ENCODE data around the gene MARCO. TPM values are rescaled to one million over a fixed set of nuclear protein-coding genes. Genes with fewer than 3 reads are reported as not detected.

Gene MARCO
- polyA plus RNA-seq, 1 of the 3 experiments (the other 2 are of a cell fraction): not detected

DNA sequence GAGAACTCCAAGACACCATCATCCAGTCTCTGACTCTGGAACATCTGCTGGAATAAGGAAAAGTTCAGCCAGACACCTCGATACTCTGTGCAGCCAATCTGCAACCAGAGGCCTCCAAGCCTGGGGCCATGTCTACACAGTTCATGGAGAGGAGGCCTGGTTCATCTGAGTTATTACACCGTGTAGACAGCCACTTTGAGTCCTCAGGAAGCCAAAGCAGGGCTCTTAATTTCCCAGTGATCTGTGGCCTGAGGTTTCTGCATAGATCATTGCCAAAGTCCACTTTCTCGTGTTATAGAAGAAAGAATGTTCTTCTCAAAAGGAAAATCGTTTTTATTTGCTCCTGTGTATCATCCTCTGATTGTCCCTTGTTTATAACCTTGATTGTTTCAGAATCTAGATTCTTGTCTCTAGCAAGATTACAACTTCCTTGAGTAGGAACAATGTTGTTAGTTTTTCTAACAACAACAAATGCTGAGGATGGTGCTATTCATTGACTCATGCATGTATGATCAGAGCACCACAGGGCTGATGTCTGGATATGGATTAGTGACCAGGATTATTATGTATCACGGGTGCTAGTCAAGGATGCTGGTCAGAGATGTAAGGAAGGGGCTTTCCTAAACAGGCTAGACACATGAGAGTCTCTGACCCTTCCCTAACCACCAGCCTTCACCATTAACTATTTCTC, 30.7 kb upstream of the MARCO start:
- no peak for DNase-seq
- no peak overlapping the region for H3K27ac ChIP-seq (ENCODE audit: low read depth in 2 of 2, low read length in 1 of 2)
- H4K20me1 ChIP-seq (ENCODE audit: insufficient read depth): no peaks in the 10 kb centered on the region
- no peaks in the 10 kb centered on the region for H3K79me2 ChIP-seq (ENCODE audit: insufficient read depth)
- no peaks in the 10 kb centered on the region; the same call in 1 of the 2 replicates for H3K27me3 ChIP-seq (ENCODE audit: insufficient read depth)
- POLR2A ChIA-PET: no interaction called here
- TF ChIP-seq, protein P1, sequence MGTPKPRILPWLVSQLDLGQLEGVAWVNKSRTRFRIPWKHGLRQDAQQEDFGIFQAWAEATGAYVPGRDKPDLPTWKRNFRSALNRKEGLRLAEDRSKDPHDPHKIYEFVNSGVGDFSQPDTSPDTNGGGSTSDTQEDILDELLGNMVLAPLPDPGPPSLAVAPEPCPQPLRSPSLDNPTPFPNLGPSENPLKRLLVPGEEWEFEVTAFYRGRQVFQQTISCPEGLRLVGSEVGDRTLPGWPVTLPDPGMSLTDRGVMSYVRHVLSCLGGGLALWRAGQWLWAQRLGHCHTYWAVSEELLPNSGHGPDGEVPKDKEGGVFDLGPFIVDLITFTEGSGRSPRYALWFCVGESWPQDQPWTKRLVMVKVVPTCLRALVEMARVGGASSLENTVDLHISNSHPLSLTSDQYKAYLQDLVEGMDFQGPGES (IDR thresholded peaks at IDR 0.05; ENCODE audit: low read depth, low read length): no peak
- TF ChIP-seq GABPA (IDR thresholded peaks at IDR 0.05; ENCODE audit: low read depth): no peak
- no peak for TF ChIP-seq TAF1 (IDR thresholded peaks at IDR 0.05; ENCODE audit: borderline replicate concordance, low read depth, low read length)
- TF ChIP-seq, protein P2, sequence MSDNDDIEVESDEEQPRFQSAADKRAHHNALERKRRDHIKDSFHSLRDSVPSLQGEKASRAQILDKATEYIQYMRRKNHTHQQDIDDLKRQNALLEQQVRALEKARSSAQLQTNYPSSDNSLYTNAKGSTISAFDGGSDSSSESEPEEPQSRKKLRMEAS (IDR thresholded peaks at IDR 0.05; ENCODE audit: low read depth): no peak
- TF ChIP-seq NFIC (IDR thresholded peaks at IDR 0.05; ENCODE audit: borderline replicate concordance): no peak
- TF ChIP-seq, protein P3, sequence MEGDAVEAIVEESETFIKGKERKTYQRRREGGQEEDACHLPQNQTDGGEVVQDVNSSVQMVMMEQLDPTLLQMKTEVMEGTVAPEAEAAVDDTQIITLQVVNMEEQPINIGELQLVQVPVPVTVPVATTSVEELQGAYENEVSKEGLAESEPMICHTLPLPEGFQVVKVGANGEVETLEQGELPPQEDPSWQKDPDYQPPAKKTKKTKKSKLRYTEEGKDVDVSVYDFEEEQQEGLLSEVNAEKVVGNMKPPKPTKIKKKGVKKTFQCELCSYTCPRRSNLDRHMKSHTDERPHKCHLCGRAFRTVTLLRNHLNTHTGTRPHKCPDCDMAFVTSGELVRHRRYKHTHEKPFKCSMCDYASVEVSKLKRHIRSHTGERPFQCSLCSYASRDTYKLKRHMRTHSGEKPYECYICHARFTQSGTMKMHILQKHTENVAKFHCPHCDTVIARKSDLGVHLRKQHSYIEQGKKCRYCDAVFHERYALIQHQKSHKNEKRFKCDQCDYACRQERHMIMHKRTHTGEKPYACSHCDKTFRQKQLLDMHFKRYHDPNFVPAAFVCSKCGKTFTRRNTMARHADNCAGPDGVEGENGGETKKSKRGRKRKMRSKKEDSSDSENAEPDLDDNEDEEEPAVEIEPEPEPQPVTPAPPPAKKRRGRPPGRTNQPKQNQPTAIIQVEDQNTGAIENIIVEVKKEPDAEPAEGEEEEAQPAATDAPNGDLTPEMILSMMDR (IDR thresholded peaks at IDR 0.05): no peak
- no peak for TF ChIP-seq FOXJ3 (CRISPR knock-in tag; IDR thresholded peaks at IDR 0.05)
- TF ChIP-seq GATA2 (CRISPR knock-in tag; IDR thresholded peaks at IDR 0.05): no peak
- no peak for TF ChIP-seq FOSL2 (IDR thresholded peaks at IDR 0.05; ENCODE audit: borderline replicate concordance, low read depth)
- TF ChIP-seq, protein P4, sequence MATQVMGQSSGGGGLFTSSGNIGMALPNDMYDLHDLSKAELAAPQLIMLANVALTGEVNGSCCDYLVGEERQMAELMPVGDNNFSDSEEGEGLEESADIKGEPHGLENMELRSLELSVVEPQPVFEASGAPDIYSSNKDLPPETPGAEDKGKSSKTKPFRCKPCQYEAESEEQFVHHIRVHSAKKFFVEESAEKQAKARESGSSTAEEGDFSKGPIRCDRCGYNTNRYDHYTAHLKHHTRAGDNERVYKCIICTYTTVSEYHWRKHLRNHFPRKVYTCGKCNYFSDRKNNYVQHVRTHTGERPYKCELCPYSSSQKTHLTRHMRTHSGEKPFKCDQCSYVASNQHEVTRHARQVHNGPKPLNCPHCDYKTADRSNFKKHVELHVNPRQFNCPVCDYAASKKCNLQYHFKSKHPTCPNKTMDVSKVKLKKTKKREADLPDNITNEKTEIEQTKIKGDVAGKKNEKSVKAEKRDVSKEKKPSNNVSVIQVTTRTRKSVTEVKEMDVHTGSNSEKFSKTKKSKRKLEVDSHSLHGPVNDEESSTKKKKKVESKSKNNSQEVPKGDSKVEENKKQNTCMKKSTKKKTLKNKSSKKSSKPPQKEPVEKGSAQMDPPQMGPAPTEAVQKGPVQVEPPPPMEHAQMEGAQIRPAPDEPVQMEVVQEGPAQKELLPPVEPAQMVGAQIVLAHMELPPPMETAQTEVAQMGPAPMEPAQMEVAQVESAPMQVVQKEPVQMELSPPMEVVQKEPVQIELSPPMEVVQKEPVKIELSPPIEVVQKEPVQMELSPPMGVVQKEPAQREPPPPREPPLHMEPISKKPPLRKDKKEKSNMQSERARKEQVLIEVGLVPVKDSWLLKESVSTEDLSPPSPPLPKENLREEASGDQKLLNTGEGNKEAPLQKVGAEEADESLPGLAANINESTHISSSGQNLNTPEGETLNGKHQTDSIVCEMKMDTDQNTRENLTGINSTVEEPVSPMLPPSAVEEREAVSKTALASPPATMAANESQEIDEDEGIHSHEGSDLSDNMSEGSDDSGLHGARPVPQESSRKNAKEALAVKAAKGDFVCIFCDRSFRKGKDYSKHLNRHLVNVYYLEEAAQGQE (IDR thresholded peaks at IDR 0.05; ENCODE audit: low read depth, low read length): no peak
- TF ChIP-seq, protein P5, sequence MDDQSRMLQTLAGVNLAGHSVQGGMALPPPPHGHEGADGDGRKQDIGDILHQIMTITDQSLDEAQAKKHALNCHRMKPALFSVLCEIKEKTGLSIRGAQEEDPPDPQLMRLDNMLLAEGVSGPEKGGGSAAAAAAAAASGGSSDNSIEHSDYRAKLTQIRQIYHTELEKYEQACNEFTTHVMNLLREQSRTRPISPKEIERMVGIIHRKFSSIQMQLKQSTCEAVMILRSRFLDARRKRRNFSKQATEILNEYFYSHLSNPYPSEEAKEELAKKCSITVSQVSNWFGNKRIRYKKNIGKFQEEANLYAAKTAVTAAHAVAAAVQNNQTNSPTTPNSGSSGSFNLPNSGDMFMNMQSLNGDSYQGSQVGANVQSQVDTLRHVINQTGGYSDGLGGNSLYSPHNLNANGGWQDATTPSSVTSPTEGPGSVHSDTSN (IDR thresholded peaks at IDR 0.05): no peak
- TF ChIP-seq YY1 (IDR thresholded peaks at IDR 0.05; ENCODE audit: low read depth): no peak
- no peak for TF ChIP-seq EP300 (IDR thresholded peaks at IDR 0.05; ENCODE audit: borderline replicate concordance in 1 of 2, low read depth in 1 of 2, low read length in 1 of 2)
- TF ChIP-seq, protein P6, sequence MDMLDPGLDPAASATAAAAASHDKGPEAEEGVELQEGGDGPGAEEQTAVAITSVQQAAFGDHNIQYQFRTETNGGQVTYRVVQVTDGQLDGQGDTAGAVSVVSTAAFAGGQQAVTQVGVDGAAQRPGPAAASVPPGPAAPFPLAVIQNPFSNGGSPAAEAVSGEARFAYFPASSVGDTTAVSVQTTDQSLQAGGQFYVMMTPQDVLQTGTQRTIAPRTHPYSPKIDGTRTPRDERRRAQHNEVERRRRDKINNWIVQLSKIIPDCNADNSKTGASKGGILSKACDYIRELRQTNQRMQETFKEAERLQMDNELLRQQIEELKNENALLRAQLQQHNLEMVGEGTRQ (IDR thresholded peaks at IDR 0.05; ENCODE audit: borderline replicate concordance, low read depth, low read length): no peak
- TF ChIP-seq RFX5 (IDR thresholded peaks at IDR 0.05; ENCODE audit: low read length): no peak
- no peak for TF ChIP-seq TEAD4 (IDR thresholded peaks at IDR 0.05; ENCODE audit: borderline replicate concordance, insufficient read depth)
- TF ChIP-seq MEF2A (IDR thresholded peaks at IDR 0.05; ENCODE audit: borderline replicate concordance, low read depth): no peak
- no peak for TF ChIP-seq POLR2AphosphoS5 (IDR thresholded peaks at IDR 0.05; ENCODE audit: low read depth, low read length)
- TF ChIP-seq, protein P7, sequence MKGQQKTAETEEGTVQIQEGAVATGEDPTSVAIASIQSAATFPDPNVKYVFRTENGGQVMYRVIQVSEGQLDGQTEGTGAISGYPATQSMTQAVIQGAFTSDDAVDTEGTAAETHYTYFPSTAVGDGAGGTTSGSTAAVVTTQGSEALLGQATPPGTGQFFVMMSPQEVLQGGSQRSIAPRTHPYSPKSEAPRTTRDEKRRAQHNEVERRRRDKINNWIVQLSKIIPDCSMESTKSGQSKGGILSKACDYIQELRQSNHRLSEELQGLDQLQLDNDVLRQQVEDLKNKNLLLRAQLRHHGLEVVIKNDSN (IDR thresholded peaks at IDR 0.05; ENCODE audit: borderline replicate concordance, low read depth): no peak
- TF ChIP-seq, protein P8, sequence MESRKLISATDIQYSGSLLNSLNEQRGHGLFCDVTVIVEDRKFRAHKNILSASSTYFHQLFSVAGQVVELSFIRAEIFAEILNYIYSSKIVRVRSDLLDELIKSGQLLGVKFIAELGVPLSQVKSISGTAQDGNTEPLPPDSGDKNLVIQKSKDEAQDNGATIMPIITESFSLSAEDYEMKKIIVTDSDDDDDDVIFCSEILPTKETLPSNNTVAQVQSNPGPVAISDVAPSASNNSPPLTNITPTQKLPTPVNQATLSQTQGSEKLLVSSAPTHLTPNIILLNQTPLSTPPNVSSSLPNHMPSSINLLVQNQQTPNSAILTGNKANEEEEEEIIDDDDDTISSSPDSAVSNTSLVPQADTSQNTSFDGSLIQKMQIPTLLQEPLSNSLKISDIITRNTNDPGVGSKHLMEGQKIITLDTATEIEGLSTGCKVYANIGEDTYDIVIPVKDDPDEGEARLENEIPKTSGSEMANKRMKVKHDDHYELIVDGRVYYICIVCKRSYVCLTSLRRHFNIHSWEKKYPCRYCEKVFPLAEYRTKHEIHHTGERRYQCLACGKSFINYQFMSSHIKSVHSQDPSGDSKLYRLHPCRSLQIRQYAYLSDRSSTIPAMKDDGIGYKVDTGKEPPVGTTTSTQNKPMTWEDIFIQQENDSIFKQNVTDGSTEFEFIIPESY (IDR thresholded peaks at IDR 0.05; ENCODE audit: borderline replicate concordance, low read depth): no peak
- H2AFZ ChIP-seq (ENCODE audit: low read depth): no peak overlapping the region
- CTCF ChIA-PET: no interaction called here
- H3K36me3 ChIP-seq (replicated peaks in 1 of 2; ENCODE audit: control insufficient read depth in 1 of 2, insufficient read depth in 2 of 2, low read length in 1 of 2): no peaks in the 10 kb centered on the region
- no peaks in the 10 kb centered on the region for H3K4me1 ChIP-seq (ENCODE audit: control insufficient read depth in 1 of 2, insufficient read depth in 2 of 2, low read depth in 1 of 2, low read length in 1 of 2)
- H3K9ac ChIP-seq: no peak overlapping the region
- 0% methylated on average over 5 of the region's 5 CpGs for WGBS (ENCODE audit: low lambda C conversion rate)
- H3K4me2 ChIP-seq: no peak overlapping the region
- H3K9me3 ChIP-seq: no peaks in the 10 kb centered on the region
- H3K4me3 ChIP-seq (ENCODE audit: low read depth in 2 of 2, low read length in 1 of 2): no peak overlapping the region
- H3F3A ChIP-seq (replicated peaks; ENCODE audit: insufficient read depth): no peaks in the 10 kb centered on the region
- H3K9me2 ChIP-seq: no peaks in the 10 kb centered on the region

Measured in SK-N-SH (cell line).